Cortex of kidney (tissue), 1 donor: Measurements from ENCODE around the gene FRK.
"Not testable (repeated sequence)": the region's sequence is repeated elsewhere in the genome, so short reads cannot be mapped to it uniquely, and the experiment has no call there.

Experiments
- DNase-seq: peaks from one replicate; lab custom pipeline; 2025; lab: John Stamatoyannopoulos, UW

The FRK gene

GRCh38 chr6:115888687-115889470 lies 171.8 kb downstream of the FRK start:
- not testable (repeated sequence) for DNase-seq

DNA sequence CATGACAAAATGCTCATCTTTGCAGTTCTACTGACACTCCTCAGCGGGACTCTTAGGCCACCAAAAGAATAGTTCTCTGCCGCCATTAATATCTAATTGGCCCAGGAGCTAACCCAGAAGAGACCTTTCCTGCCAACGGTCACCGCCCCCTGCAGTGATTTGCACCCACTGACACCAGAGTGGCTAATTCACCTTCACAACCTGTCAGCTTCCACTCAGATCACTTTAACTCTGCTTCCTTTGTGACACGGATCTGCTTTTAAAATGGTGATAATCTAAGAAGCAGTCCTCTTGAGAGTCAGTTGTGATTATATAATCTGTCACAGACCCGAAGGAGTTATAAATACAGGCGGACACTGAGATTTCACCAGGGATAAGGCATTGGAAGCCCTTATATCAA lies 172.8 kb downstream of the FRK start:
- no peak for DNase-seq

DNA sequence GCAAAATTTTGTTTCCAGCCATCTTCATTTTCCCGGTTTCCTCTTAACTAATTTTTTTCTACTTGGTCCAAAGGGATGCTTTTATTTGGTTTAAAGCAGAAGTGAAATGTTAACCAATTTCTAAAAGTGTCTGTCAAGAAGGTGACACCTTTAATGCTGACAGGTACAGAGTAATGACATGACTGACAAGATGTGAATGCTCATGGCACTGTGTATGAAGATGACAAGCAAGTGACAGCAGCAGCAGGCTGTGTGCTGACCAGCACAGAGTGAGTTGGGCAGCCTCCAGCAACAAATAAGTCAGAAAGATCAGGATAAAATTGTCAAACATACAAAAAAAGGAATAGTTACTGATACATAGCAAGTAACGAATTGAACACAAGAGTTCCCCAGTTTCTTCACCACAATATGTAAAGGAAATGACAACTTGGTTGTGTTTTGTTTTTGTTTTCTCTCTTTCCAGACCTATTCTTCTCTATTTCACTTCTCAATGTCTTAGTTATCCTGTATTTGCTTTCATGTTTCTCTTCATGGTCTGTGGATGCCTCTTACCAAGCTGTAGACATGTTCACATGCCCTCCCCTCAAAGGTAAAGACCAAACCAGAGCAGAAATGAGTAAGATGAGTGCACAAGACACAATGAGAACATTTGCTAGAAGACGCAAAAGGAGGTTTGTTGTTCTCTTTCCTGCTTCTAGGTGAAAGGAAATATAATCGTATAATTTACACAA lies 174.9 kb downstream of the FRK start:
- no peak for DNase-seq

DNA sequence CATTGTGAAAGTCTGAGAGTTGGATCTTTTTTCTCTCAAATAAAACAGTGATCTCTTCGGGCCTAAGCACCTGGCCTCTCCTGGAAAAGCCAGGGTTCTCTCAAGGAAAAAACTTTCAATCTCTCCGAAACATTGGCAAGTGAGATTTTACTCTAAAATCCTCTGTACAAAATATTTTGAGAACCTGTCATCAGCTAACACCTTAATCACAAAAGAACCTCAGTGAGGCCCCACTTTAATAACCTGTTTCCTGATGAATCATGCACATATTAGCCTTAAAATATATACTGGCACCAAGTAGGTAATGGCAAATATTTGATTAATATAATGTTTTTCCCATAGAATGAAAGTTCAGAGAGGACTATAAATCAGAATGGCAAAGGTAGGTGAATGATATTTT lies 177.9 kb downstream of the FRK start:
- DNase-seq = no peak

DNA sequence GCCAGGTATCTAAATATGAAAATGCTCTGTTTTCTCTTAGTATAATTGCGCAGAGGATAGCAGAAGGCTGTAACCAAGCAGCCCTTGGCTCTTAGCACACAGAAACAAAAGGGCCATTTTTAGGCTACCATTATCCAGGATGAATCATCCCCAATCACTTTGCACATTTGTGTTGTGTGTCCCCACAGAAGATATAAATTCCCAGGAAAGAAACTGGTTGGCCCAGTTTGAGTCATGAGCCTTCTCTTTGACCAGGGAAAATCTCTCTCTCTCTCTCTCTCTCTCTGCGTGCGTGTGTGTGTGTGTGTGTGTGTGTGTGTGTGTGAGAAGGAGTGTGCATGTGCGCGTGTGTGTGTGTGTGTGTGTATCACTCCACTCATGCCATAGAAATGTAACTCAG lies 178.5 kb downstream of the FRK start:
- DNase-seq = no peak
